ENCODE results near the gene CHCHD3.

The CHCHD3 gene

DNA sequence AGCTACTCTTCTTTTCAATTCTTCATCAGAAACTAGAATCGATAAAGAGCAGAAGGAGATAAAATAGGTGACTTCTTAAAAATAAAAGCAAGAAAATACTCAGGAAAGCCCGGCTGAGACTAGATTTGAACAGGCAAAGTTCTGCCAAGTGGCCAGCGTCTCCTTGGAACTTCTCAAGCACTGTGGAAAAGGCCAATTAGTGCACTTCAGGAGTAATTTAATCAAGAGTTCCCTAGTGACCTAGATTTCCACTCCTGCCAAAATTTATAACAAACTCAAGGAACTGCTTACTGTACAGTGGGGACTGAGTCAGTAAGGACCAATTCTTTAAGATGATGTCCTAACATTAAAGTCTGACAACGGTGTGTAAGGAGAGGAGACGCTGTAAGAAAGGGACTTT, 57.3 kb downstream of the CHCHD3 start:
- TF ChIP-seq CTCF (IDR thresholded peaks at IDR 0.05), result no peak
- Histone ChIP-seq H3K9me3 (no peaks in the 10 kb centered on the region), H3K27me3 (no peaks in the 10 kb centered on the region), H3K27ac (no peak overlapping the region), H3K36me3 (peaks cover 8% of the 10 kb centered on the region), H3K4me3 (ENCODE audit: low read depth in 1 of 2, low read length in 1 of 2) (no peak overlapping the region), H3K4me1 (ENCODE audit: control insufficient read depth in 1 of 2, insufficient read depth in 1 of 2, low read depth in 1 of 2, low read length in 1 of 2) (peaks cover 0 to 3% of the 10 kb centered on the region in 2 experiments)

- Histone ChIP-seq H3K4me3 (ENCODE audit: low read depth in 1 of 2, low read length in 1 of 2) (no peak overlapping the region), H3K36me3 (peaks cover 8% of the 10 kb centered on the region), H3K9me3 (no peaks in the 10 kb centered on the region), H3K4me1 (ENCODE audit: control insufficient read depth in 1 of 2, insufficient read depth in 1 of 2, low read depth in 1 of 2, low read length in 1 of 2) (no peaks in the 10 kb centered on the region), H3K27me3 (no peaks in the 10 kb centered on the region), H3K27ac (no peak overlapping the region)
- TF ChIP-seq CTCF (IDR thresholded peaks at IDR 0.05), result no peak
These were observed 58.4 kb downstream of the CHCHD3 start for GRCh38 chr7:133023370-133024071.

DNA sequence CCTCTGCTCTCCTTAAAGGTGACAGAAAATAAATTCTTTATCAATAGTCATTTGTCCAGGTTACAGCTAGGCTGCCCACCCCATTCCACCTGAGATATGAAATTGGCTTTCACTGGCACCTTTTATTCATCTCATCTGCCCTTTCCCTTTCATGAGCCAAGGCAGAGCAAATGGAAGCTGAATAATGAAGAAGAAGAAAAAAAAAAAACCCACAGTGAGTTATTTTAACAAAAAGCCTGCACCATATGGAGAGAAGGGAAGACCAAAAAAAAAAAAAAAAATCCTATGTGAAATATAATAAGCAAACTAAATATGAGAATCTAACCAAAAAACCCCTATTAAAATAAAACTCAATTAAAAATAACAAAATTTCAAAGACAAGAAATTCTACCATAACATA, 59.2 kb downstream of the CHCHD3 start:
- TF ChIP-seq CTCF (IDR thresholded peaks at IDR 0.05), result no peak
- Histone ChIP-seq H3K4me1 (ENCODE audit: control insufficient read depth in 1 of 2, insufficient read depth in 1 of 2, low read depth in 1 of 2, low read length in 1 of 2) (no peaks in the 10 kb centered on the region), H3K36me3 (peaks cover 8% of the 10 kb centered on the region)

GRCh38 chr7:133021196-133021595, 60.7 kb downstream of the CHCHD3 start:
- Histone ChIP-seq H3K27me3 (no peaks in the 10 kb centered on the region), H3K9me3 (no peaks in the 10 kb centered on the region), H3K4me3 (ENCODE audit: low read depth in 1 of 2, low read length in 1 of 2) (no peak overlapping the region), H3K4me1 (ENCODE audit: control insufficient read depth in 1 of 2, insufficient read depth in 1 of 2, low read depth in 1 of 2, low read length in 1 of 2) (no peaks in the 10 kb centered on the region), H3K27ac (no peak overlapping the region), H3K36me3 (peaks cover 8% of the 10 kb centered on the region)
- no peak for TF ChIP-seq CTCF (IDR thresholded peaks at IDR 0.05)

More for the DNA sequence above, 59.2 kb downstream of the CHCHD3 start:
- Histone ChIP-seq H3K27me3 (no peaks in the 10 kb centered on the region), H3K4me3 (ENCODE audit: low read depth in 1 of 2, low read length in 1 of 2) (no peak overlapping the region), H3K9me3 (no peaks in the 10 kb centered on the region), H3K27ac (no peak overlapping the region)

GRCh38 chr7:133020496-133020895, 61.4 kb downstream of the CHCHD3 start:
- Histone ChIP-seq H3K27ac (no peak overlapping the region), H3K9me3 (no peaks in the 10 kb centered on the region), H3K36me3 (peaks cover 8% of the 10 kb centered on the region), H3K4me1 (ENCODE audit: control insufficient read depth in 1 of 2, insufficient read depth in 1 of 2, low read depth in 1 of 2, low read length in 1 of 2) (no peaks in the 10 kb centered on the region), H3K27me3 (no peaks in the 10 kb centered on the region), H3K4me3 (ENCODE audit: low read depth in 1 of 2, low read length in 1 of 2) (no peak overlapping the region)
- TF ChIP-seq CTCF (IDR thresholded peaks at IDR 0.05), result no peak
